Measurements from ENCODE around the gene PITPNM3. TPM values are rescaled to one million over a fixed set of nuclear protein-coding genes. Genes with fewer than 3 reads are reported as not detected.

Gene PITPNM3
- polyA plus RNA-seq, 3 donors: 0.29 TPM; not detected in 2

DNA sequence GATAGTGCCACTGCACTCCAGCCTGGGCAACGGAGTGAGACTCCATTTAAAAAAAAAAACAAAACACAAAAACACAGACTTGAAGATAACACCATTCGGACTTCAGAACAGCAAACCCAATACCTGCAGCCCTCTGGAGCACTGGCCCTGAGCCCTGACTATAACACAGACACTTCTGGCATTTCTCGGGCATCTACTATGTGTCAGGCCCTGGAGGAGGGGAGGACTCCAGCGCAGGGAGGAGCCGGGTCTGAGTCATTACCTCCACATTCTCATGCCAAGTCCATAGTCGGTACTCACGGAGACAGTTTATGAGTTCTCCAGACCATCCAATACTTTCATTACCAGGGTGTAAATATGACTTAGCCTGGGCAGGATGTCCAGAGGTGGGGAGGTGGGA, 48.8 kb downstream of the PITPNM3 start:
- H3K27ac ChIP-seq (ENCODE audit: low read depth in 1 of 2, low read length in 2 of 2): no peak overlapping the region
- no peaks in the 10 kb centered on the region for H3K4me1 ChIP-seq (ENCODE audit: control insufficient read depth in 1 of 2, insufficient read depth in 2 of 2, low read length in 2 of 2)
- intact Hi-C loops (cut with micrococcal nuclease): no loop called here
- no peaks in the 10 kb centered on the region for H3K36me3 ChIP-seq (replicated peaks in 1 of 2; ENCODE audit: control insufficient read depth in 1 of 2, insufficient read depth in 2 of 2, low read length in 2 of 2)
- Mint-ChIP-seq H3K4me3 (no peak overlapping the region), H3K4me1 (no peaks in the 10 kb centered on the region), H3K27ac (no peak overlapping the region), H3K9me3 (peaks cover 0 to 2% (median 0%) of the 10 kb centered on the region in 7 donors), H3K36me3 (no peaks in the 10 kb centered on the region), H3K27me3 (ENCODE audit: low read depth in 3 of 3) (peaks cover 0 to 7% (median 3%) of the 10 kb centered on the region in 3 donors)
- no peak overlapping the region for H3K9ac ChIP-seq (ENCODE audit: insufficient read depth, low read length, poor library complexity, severe bottlenecking)
- no peak overlapping the region for H2AFZ ChIP-seq (ENCODE audit: insufficient read depth, low read depth, low read length, poor library complexity, severe bottlenecking)
- no peaks in the 10 kb centered on the region for H4K20me1 ChIP-seq (ENCODE audit: insufficient read depth, low read length)
- peaks cover 0 to 3% of the 10 kb centered on the region in 2 donors for H3K27me3 ChIP-seq (ENCODE audit: control insufficient read depth in 2 of 2, insufficient read depth in 2 of 2, low read length in 2 of 2)
- no peak overlapping the region for H3K4me3 ChIP-seq (replicated peaks in 1 of 3; ENCODE audit: low read depth in 2 of 3, low read length in 3 of 3)
- TF ChIP-seq, protein P1, sequence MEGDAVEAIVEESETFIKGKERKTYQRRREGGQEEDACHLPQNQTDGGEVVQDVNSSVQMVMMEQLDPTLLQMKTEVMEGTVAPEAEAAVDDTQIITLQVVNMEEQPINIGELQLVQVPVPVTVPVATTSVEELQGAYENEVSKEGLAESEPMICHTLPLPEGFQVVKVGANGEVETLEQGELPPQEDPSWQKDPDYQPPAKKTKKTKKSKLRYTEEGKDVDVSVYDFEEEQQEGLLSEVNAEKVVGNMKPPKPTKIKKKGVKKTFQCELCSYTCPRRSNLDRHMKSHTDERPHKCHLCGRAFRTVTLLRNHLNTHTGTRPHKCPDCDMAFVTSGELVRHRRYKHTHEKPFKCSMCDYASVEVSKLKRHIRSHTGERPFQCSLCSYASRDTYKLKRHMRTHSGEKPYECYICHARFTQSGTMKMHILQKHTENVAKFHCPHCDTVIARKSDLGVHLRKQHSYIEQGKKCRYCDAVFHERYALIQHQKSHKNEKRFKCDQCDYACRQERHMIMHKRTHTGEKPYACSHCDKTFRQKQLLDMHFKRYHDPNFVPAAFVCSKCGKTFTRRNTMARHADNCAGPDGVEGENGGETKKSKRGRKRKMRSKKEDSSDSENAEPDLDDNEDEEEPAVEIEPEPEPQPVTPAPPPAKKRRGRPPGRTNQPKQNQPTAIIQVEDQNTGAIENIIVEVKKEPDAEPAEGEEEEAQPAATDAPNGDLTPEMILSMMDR (IDR thresholded peaks at IDR 0.05): no peak
- no peak for DNase-seq
- H3K79me2 ChIP-seq (ENCODE audit: insufficient read depth, low read length): no peaks in the 10 kb centered on the region
- H3K4me2 ChIP-seq (replicated peaks; ENCODE audit: extremely low read depth, low read length, poor library complexity, severe bottlenecking): no peak overlapping the region
- no peaks in the 10 kb centered on the region for H3K9me3 ChIP-seq (replicated peaks in 1 of 2; ENCODE audit: control insufficient read depth in 1 of 2, insufficient read depth in 1 of 2, low read length in 2 of 2)
- 44% methylated on average over 2 of the region's 7 CpGs for WGBS (ENCODE audit: insufficient coverage)

DNA sequence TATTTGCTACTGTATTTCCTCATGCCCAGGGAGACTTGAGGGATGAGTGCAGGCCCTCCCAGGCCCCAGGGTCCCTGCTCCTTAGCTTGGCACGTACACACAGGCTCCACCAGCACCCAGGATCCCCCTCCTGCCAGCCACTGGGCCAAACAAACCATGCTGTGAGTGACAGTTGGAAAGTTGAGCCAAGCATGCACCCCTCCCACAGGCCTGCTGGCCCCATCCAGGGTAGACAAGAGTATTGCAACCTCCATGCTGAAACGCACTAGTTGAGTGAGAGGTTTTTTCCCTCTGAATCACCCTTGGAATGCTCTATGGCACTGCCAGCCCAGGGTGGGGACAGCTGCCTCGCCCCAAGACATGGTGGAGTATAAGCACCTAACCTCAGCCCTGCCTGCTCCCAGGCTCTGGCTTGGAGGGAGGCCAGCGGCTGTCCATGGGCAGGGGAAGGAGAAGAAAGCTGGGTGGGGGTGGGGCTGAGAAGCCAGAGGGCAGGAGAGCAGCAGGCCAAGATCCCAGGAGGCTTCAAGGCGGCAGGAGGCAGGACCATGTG, 49.6 kb downstream of the PITPNM3 start:
- Histone ChIP-seq H3K4me2 (replicated peaks; ENCODE audit: extremely low read depth, low read length, poor library complexity, severe bottlenecking) (no peak overlapping the region), H3K9me3 (replicated peaks in 1 of 2; ENCODE audit: control insufficient read depth in 1 of 2, insufficient read depth in 1 of 2, low read length in 2 of 2) (no peaks in the 10 kb centered on the region), H3K79me2 (ENCODE audit: insufficient read depth, low read length) (no peaks in the 10 kb centered on the region), H3K27me3 (ENCODE audit: control insufficient read depth in 2 of 2, insufficient read depth in 2 of 2, low read length in 2 of 2) (no peaks in the 10 kb centered on the region), H3K36me3 (replicated peaks in 1 of 2; ENCODE audit: control insufficient read depth in 1 of 2, insufficient read depth in 2 of 2, low read length in 2 of 2) (no peaks in the 10 kb centered on the region), H3K27ac (ENCODE audit: low read depth in 1 of 2, low read length in 2 of 2) (no peak overlapping the region), H3K4me1 (ENCODE audit: control insufficient read depth in 1 of 2, insufficient read depth in 2 of 2, low read length in 2 of 2) (no peaks in the 10 kb centered on the region), H3K4me3 (replicated peaks in 1 of 3; ENCODE audit: low read depth in 2 of 3, low read length in 3 of 3) (no peak overlapping the region), H2AFZ (ENCODE audit: insufficient read depth, low read depth, low read length, poor library complexity, severe bottlenecking) (no peak overlapping the region), H3K9ac (ENCODE audit: insufficient read depth, low read length, poor library complexity, severe bottlenecking) (no peak overlapping the region), H4K20me1 (ENCODE audit: insufficient read depth, low read length) (no peaks in the 10 kb centered on the region)
- H3K4me3 Mint-ChIP-seq: no peak overlapping the region
- no peaks in the 10 kb centered on the region for H3K4me1 Mint-ChIP-seq
- no peak overlapping the region for H3K27ac Mint-ChIP-seq
- intact Hi-C loops (cut with micrococcal nuclease): no loop called here
- 90% methylated on average over 3 of the region's 5 CpGs for WGBS (ENCODE audit: insufficient coverage)
- TF ChIP-seq, protein P1 (IDR thresholded peaks at IDR 0.05): no peak
- DNase-seq: no peak
- peaks cover 0 to 7% (median 2%) of the 10 kb centered on the region in 3 donors for H3K27me3 Mint-ChIP-seq (ENCODE audit: low read depth in 3 of 3)
- peaks cover 0 to 2% (median 0%) of the 10 kb centered on the region in 7 donors for H3K9me3 Mint-ChIP-seq
- H3K36me3 Mint-ChIP-seq: no peaks in the 10 kb centered on the region
